RKO (cell line): Measurements from ENCODE around the gene TP53INP2.
A peak's percentile ranks its signal among the peaks of the same experiment; 100 is the strongest.
"Not testable (repeated sequence)": the region's sequence is repeated elsewhere in the genome, so short reads cannot be mapped to it uniquely, and the experiment has no call there.

Experiments used
- DNase-seq: peaks from one replicate; pipeline ENCODE4 v3.0.0-alpha.2; 2016; ENCODE audit warnings: low spot score

The TP53INP2 gene

GRCh38 chr20:34722560-34722959 lies 18.4 kb downstream of the TP53INP2 start:
- DNase-seq = not testable (repeated sequence)

DNA sequence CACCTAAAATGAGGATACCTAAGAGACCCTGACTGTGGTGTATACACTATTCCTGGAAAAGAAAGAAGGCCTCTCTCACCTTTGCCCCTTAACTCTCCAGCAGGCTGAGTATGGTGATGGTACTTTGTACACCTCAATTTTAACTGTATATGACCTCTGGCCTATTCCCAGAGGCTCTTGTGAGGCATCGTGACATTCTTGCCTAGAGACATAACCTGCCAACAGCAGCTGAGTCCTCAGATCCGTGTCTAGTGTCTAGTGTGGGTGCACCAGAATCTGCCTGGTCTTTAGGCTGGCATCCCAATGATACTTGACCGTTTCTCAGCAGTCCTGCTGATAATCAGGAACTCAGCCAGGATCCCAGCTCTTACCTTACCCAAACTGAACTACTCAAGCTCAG lies 20.0 kb downstream of the TP53INP2 start:
- no peak for DNase-seq

DNA sequence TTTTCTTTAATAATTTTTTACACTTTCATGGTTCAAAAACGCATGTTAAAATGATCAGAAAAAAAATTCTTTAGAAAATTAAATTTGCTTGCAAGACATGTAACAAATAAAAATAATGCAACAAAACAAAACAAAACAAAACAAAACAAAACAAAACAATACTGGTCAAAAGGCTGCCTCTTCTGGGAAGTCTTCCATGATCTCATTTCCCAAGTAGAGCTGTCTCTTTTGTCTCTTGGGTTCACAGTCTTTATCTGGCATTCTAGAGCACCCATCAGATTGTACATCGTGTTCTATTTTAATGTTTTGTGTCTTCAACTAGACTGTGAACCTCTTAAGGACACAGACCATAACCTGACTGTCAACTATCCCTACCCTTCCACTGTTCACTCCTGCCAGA lies 25.3 kb downstream of the TP53INP2 start:
- no peak for DNase-seq

- no peak for DNase-seq
Measured at GRCh38 chr20:34732523-34732922, 28.4 kb downstream of the TP53INP2 start.

- no peak for DNase-seq
Measured at GRCh38 chr20:34736106-34736735, 32.1 kb downstream of the TP53INP2 start.

- DNase-seq = no peak
Measured at GRCh38 chr20:34743039-34743438, 38.9 kb downstream of the TP53INP2 start.

DNA sequence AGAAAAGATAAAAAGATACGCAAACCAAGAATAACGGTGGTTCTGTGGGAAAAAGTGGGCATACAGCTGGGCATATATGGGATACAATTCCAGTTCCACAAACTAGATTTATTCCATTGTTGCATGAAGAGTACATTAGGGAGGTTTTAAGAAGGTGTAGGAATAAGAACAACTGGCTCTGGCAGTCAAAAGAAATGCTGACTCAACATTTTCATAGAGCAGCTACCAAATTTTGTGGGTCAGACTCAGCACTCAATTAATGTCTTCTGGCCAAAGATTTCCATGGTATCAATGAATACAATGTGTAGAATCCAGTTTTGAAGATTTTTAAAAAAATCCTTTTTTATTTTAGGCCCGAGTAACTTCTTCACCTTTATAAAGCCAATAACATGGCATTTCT lies 40.2 kb downstream of the TP53INP2 start:
- no peak for DNase-seq

GRCh38 chr20:34744847-34745246 lies 40.7 kb downstream of the TP53INP2 start:
- DNase-seq = no peak

GRCh38 chr20:34746674-34747073 lies 42.5 kb downstream of the TP53INP2 start:
- no peak for DNase-seq

- no peak for DNase-seq
Measured at GRCh38 chr20:34747479-34747878, 43.3 kb downstream of the TP53INP2 start.

DNA sequence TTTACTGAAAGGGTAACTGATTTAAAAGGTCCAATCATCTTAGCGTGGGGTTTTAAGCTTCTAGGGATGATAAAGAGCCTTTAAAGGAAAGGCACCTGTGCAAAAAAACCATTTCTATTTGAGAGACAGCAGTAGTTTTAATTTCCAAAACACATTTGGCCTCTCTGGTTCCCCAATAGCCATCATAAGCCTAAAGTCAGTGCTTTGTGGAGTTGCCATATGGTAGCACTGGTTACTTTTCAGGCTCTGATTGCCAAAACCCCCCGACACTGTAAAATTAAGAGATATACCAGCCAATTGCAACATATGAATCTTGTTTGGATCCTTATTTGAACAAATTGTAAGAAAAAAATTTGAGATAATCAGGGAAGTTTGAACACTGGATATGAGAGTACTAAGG lies 44.6 kb downstream of the TP53INP2 start:
- DNase-seq = no peak

GRCh38 chr20:34750484-34750883 lies 46.3 kb downstream of the TP53INP2 start:
- no peak for DNase-seq

- DNase-seq = no peak
Measured at GRCh38 chr20:34751453-34751852, 47.3 kb downstream of the TP53INP2 start.

GRCh38 chr20:34753706-34754461 lies 49.7 kb downstream of the TP53INP2 start:
- peak; percentile 19 for DNase-seq

DNA sequence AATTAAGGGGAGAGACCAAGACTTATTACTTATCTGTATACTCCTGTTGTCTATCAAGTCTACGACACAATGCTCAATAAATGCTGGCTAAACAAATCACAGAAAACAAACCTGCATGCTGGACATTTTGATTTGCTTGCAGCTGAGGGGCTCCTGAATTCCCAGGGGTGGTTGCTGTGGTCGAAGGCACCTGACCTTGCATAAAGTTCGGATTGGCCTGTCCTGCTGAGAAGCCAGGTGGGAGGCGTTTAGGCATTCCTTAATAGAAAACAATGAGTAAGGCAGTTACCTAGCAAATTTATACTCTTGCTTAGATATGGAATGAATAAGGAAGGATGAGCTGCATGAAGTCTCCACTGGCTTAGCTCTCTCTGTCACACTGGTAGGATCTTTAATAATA lies 50.5 kb downstream of the TP53INP2 start:
- DNase-seq = no peak

DNA sequence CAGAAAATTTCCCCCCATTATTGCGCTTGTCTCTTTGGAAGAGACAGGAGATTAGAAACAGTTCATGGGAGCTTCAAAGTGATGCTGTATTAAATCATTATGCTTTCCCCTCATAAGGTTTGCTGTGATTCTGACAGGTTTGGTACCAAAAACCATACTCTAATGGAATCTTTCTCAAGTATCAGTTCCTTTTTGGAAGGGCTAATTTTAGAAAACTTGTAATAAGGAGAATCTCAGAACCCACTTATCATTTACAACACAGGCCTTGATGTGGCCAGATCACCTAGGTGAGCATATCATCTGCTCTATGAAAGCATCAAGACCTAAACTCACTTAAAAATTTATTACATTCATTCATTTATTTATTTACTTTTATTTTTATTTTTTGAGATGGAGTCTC lies 51.2 kb downstream of the TP53INP2 start:
- DNase-seq = no peak

- no peak for DNase-seq
Measured at GRCh38 chr20:34762031-34762555, 57.9 kb downstream of the TP53INP2 start.
